ENCODE results near the gene GNA12.

GRCh38 chr7:2796358-2797352 lies 47.5 kb downstream of the GNA12 start:
- TF ChIP-seq POLR2AphosphoS5 (IDR thresholded peaks at IDR 0.05; ENCODE audit: low read depth, low read length) (no peak), SPI1 (IDR thresholded peaks at IDR 0.05; ENCODE audit: low read depth, low read length) (no peak), POLR2A (IDR thresholded peaks at IDR 0.05; ENCODE audit: low read depth, low read length) (no peak)

Measured in GM12891 (cell line).